Mesendoderm (in vitro differentiated cells): ENCODE measurements around the gene ANKRD33B.

ENCODE experiments used
- DNase-seq: peaks from one replicate; pipeline ENCODE4 v3.0.0; 2013
- H2AK5ac ChIP-seq: 2 replicates; pipeline ENCODE4 v1.6.1; 2013; ENCODE audit warnings: low read length, inconsistent platforms
- H2BK120ac ChIP-seq: 2 replicates; pipeline ENCODE4 v1.6.1; 2013; ENCODE audit warnings: low read depth, mild to moderate bottlenecking, low read length, moderate library complexity, mixed read lengths
- H2BK15ac ChIP-seq: replicated peaks from 2 replicates; pipeline ENCODE4 v1.6.1; 2013; ENCODE audit warnings: low read depth, mild to moderate bottlenecking, moderate library complexity
- H2BK5ac ChIP-seq: 2 replicates; pipeline ENCODE4 v1.6.1; 2013; ENCODE audit warnings: low read length, inconsistent platforms
- H3K18ac ChIP-seq: 2 replicates; pipeline ENCODE4 v1.6.1; 2013; ENCODE audit warnings: mild to moderate bottlenecking, low read length, mixed read lengths
- H3K23ac ChIP-seq: one replicate; pipeline ENCODE4 v1.6.1; 2013; ENCODE audit warnings: low read length
- H3K27ac ChIP-seq: 2 replicates; pipeline ENCODE4 v1.5.1; 2013; ENCODE audit warnings: low read depth, mild to moderate bottlenecking, inconsistent platforms, low read length, moderate library complexity
- H3K27me3 ChIP-seq: 2 replicates; pipeline ENCODE4 v1.6.1; 2013; ENCODE audit warnings: low read length, control low read depth, mild to moderate bottlenecking, inconsistent platforms; ENCODE audit not compliant: insufficient read depth, poor library complexity
- H3K36me3 ChIP-seq: 2 replicates; pipeline ENCODE4 v1.6.1; 2013; ENCODE audit warnings: low read length, inconsistent platforms; ENCODE audit not compliant: control insufficient read depth, insufficient read depth
- H3K4ac ChIP-seq: one replicate; pipeline ENCODE4 v1.6.1; 2013; ENCODE audit warnings: low read depth, mild to moderate bottlenecking, low read length, moderate library complexity
- H3K4me1 ChIP-seq: 2 replicates; pipeline ENCODE4 v1.6.1; 2013; ENCODE audit warnings: low read depth, low read length, inconsistent platforms; ENCODE audit not compliant: control insufficient read depth
- H3K4me2 ChIP-seq: 2 replicates; pipeline ENCODE4 v1.6.1; 2013; ENCODE audit warnings: low read length
- H3K4me3 ChIP-seq: 2 replicates; pipeline ENCODE4 v1.5.1; 2013; ENCODE audit warnings: mild to moderate bottlenecking, low read length
- H3K56ac ChIP-seq: one replicate; pipeline ENCODE4 v1.6.1; 2013; ENCODE audit warnings: low read length
- H3K79me1 ChIP-seq: 2 replicates; pipeline ENCODE4 v1.6.1; 2013; ENCODE audit warnings: low read length, inconsistent platforms
- H3K79me2 ChIP-seq: 2 replicates; pipeline ENCODE4 v1.6.1; 2013; ENCODE audit warnings: mild to moderate bottlenecking, low read length; ENCODE audit not compliant: control insufficient read depth, insufficient read depth
- H3K9ac ChIP-seq: 2 replicates; pipeline ENCODE4 v1.6.1; 2013; ENCODE audit warnings: low read length, inconsistent platforms
- H4K5ac ChIP-seq: one replicate; pipeline ENCODE4 v1.6.1; 2013; ENCODE audit warnings: low read length
- H4K8ac ChIP-seq: one replicate; pipeline ENCODE4 v1.6.1; 2013; ENCODE audit warnings: low read depth, mild to moderate bottlenecking, control low read depth, low read length, moderate library complexity
- WGBS: extraction: QIAGEN DNeasy Blood & Tissue Kit; methylation state at CpG from one replicate; pipeline ENCODE4 v1.1.7; 2013; ENCODE audit warnings: low lambda C conversion rate, missing lambda C conversion rate; ENCODE audit not compliant: insufficient coverage; ENCODE audit errors: extremely low coverage; 5-methylcytosine and 5-hydroxymethylcytosine counted together

ANKRD33B gene

DNA sequence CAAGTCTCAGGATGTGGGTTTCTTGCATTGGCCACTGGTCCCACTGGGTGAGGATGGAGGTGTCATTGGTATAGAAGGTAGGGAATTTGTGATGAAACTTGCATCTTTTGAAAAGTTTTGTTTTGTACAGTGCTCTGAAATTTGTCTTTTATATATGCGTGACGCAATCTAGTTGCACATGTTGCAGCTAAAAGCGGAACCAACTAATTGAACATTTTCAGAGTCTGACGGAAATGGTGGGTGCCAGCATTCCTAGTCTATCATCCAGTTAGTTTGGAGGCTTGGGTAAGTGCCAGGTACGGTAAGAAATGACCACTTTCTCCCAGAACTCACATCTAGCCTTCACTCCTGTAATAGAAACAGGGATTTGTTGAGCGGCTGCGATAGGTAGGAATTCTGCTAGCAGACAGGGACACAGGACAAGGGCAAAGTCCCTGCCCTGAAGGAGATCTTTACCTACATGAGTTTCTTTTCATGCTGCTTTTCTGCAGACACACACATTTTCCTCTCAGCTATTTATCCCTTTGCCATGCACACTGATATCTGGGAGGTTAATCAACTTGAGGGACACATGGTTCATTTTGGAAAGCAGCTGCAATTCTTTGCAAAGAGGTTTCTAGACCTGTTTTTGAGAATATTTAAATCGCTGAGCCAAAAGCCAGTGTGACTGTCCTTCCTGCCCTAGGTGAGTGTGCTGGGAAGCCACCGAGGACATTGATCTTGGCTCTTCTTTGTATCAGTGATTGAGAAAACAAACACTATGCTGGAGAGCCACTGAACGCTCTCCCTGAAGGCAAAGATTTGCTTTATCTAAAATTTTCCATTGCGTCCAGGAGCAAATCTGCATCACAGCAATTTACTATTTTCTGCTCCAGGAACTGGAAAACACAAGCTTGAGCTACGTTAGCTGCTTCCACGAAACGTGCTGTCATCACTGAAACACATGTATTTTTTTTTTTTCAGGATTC, 107.5 kb downstream of the ANKRD33B start:
- no peak overlapping the region for H3K9ac ChIP-seq
- H3K79me1 ChIP-seq = no peaks in the 10 kb centered on the region
- no peak overlapping the region for H3K4me2 ChIP-seq
- H2BK5ac ChIP-seq = no peak overlapping the region
- H3K4me3 ChIP-seq = no peak overlapping the region
- no peak overlapping the region for H3K18ac ChIP-seq
- H4K5ac ChIP-seq = no peak overlapping the region
- no peaks in the 10 kb centered on the region for H3K4me1 ChIP-seq
- no peak overlapping the region for H2AK5ac ChIP-seq
- DNase-seq = no peak
- H3K4ac ChIP-seq = no peak overlapping the region
- no peaks in the 10 kb centered on the region for H3K27me3 ChIP-seq
- no peaks in the 10 kb centered on the region for H3K79me2 ChIP-seq
- H3K27ac ChIP-seq = no peak overlapping the region
- no peak overlapping the region for H4K8ac ChIP-seq
- H3K23ac ChIP-seq = no peak overlapping the region
- H2BK120ac ChIP-seq = no peak overlapping the region
- no CpG with 5 or more reads among the region's 14 CpGs for WGBS
- H2BK15ac ChIP-seq = no peak overlapping the region
- H3K56ac ChIP-seq = no peak overlapping the region
- H3K36me3 ChIP-seq = no peaks in the 10 kb centered on the region

DNA sequence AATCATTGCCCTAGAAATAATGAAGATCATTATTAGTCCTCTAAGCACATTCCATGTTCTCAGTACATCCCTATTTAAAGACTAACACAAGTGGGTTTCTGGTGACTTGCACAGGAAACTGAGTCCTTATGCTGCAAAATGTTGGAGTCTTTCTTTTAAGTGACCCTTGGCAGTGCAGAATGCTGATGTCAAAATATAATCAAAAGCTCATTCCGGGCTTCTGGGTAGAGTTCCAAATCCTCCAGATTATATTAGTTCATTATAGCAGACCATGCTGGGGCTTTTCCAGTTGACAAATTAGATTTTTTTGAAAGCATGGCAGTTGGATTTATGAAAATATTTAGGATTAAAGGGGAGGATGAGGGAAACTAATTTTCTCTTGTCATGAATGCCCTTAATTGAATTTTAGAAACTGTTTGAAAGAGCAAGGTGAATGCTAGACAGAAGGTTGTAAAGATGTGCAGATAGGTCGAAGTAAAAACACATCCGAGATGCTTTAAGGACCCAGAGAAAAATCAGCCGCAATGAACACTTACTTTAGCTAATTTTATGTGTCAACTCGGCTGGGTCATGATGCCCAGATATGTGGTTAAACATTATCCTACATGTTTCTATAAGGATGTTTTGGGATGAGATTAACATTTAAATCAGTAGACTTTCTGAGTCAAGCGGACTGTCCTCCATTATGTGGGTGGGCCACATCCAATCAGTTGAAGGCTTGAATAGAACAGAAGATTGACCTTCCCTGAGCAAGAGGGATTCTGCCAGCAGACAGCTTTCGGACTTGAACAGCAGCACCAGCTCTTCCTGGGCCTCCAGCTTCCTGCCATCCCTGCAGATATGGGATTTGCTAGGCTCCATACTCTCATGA, 108.5 kb downstream of the ANKRD33B start:
- no CpG with 5 or more reads among the region's 7 CpGs for WGBS
- no peak overlapping the region for H4K5ac ChIP-seq

DNA sequence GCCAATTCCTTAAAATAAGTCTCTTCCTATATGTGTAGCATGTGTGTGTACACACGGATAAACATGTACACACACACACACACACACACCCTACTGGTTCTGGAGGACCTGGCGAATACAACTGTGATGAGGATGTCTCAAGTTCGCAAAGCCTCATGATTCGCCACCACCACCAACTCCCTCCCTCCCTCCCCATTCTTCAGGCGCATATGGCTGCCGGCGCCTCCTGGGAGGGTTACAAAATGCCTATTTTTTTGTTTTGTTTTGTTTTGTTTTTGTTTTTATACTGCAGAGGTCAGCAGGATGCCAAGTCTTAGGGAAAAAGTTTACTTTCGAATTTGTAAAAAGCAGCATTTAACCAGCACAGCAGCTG, 109.1 kb downstream of the ANKRD33B start:
- no peaks in the 10 kb centered on the region for H3K27me3 ChIP-seq
- H3K27ac ChIP-seq = no peak overlapping the region
- WGBS = no CpG with 5 or more reads among the region's 8 CpGs
- no peak overlapping the region for H3K4me3 ChIP-seq
- H2AK5ac ChIP-seq = no peak overlapping the region
- H4K8ac ChIP-seq = no peak overlapping the region
- no peak overlapping the region for H3K18ac ChIP-seq
- no peak overlapping the region for H2BK15ac ChIP-seq
- no peak overlapping the region for H4K5ac ChIP-seq
- H3K9ac ChIP-seq = no peak overlapping the region
- H3K4ac ChIP-seq = no peak overlapping the region
- no peak overlapping the region for H3K4me2 ChIP-seq
- H3K79me2 ChIP-seq = no peaks in the 10 kb centered on the region
- H3K79me1 ChIP-seq = no peaks in the 10 kb centered on the region
- no peaks in the 10 kb centered on the region for H3K4me1 ChIP-seq
- no peak overlapping the region for H2BK120ac ChIP-seq
- no peak overlapping the region for H3K23ac ChIP-seq
- DNase-seq = no peak
- H3K56ac ChIP-seq = no peak overlapping the region
- H3K36me3 ChIP-seq = peaks cover 2% of the 10 kb centered on the region
- H2BK5ac ChIP-seq = no peak overlapping the region

More for the DNA sequence above, 108.5 kb downstream of the ANKRD33B start:
- H3K27ac ChIP-seq = no peak overlapping the region
- no peak for DNase-seq
- H3K18ac ChIP-seq = no peak overlapping the region
- no peak overlapping the region for H3K4me3 ChIP-seq
- H3K4me2 ChIP-seq = no peak overlapping the region
- H3K9ac ChIP-seq = no peak overlapping the region
- no peaks in the 10 kb centered on the region for H3K79me2 ChIP-seq
- no peak overlapping the region for H2BK5ac ChIP-seq
- no peak overlapping the region for H2BK15ac ChIP-seq
- no peak overlapping the region for H2AK5ac ChIP-seq
- H2BK120ac ChIP-seq = no peak overlapping the region
- H3K27me3 ChIP-seq = no peaks in the 10 kb centered on the region
- no peak overlapping the region for H3K23ac ChIP-seq
- no peak overlapping the region for H3K4ac ChIP-seq
- H3K36me3 ChIP-seq = peaks cover 1% of the 10 kb centered on the region
- no peak overlapping the region for H3K56ac ChIP-seq
- H3K79me1 ChIP-seq = no peaks in the 10 kb centered on the region
- no peak overlapping the region for H4K8ac ChIP-seq
- no peaks in the 10 kb centered on the region for H3K4me1 ChIP-seq

DNA sequence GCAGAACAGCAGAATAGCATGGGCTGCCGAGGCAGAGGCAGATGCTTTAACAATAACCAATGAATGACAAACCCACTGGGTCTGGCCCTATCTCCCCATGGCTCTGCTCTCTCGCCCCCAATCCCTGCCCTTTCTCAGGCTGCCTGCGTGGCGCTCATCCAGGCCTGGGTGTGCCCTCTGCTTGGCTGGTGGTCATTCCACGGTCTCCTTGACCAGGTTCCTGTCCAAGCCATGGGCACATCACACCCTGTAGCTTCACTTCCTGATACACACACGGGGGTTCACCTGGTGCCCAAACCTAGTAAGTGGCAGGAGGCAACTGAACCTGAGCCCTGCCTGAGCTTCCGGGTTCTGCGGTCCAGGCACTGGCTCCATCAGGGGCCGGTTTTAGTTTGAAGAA, 109.5 kb downstream of the ANKRD33B start:
- Histone ChIP-seq H3K79me1 (no peaks in the 10 kb centered on the region), H3K23ac (no peak overlapping the region), H2BK5ac (no peak overlapping the region), H3K4me3 (no peak overlapping the region), H2BK15ac (no peak overlapping the region), H2BK120ac (no peak overlapping the region), H3K18ac (no peak overlapping the region), H3K79me2 (no peaks in the 10 kb centered on the region), H3K4ac (no peak overlapping the region), H3K36me3 (peaks cover 2% of the 10 kb centered on the region), H4K8ac (no peak overlapping the region), H3K4me2 (no peak overlapping the region), H2AK5ac (no peak overlapping the region), H3K56ac (no peak overlapping the region), H3K4me1 (no peaks in the 10 kb centered on the region), H3K9ac (no peak overlapping the region), H4K5ac (no peak overlapping the region), H3K27me3 (no peaks in the 10 kb centered on the region), H3K27ac (no peak overlapping the region)
- DNase-seq = no peak
- no CpG with 5 or more reads among the region's 9 CpGs for WGBS

DNA sequence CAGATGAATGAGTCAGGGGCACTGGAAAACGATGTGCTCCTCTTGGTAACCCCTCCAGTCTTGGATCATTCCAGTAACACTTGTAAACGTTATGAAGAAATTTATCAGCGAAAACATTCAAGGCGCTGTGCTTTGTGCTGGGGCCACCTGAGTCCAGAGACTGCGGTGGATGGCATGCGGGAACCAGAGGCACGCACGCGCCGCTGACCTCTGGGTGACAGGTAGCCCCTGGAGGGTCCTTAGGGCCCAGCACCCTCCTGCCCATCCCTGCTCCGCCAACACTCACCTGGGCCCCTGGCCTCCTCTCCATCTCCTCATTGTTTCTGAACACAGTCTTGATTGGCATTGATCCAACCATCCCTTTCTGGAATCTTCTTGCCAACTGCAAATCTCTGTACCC, 110.2 kb downstream of the ANKRD33B start:
- no peak overlapping the region for H2BK120ac ChIP-seq
- peaks cover 2% of the 10 kb centered on the region for H3K36me3 ChIP-seq
- no CpG with 5 or more reads among the region's 11 CpGs for WGBS

More for the DNA sequence above, 110.2 kb downstream of the ANKRD33B start:
- no peak overlapping the region for H3K56ac ChIP-seq
- no peak overlapping the region for H3K9ac ChIP-seq
- no peak overlapping the region for H3K18ac ChIP-seq
- H4K5ac ChIP-seq = no peak overlapping the region
- DNase-seq = no peak
- H2BK5ac ChIP-seq = no peak overlapping the region
- H3K79me1 ChIP-seq = no peaks in the 10 kb centered on the region
- no peak overlapping the region for H3K4me2 ChIP-seq
- H3K23ac ChIP-seq = no peak overlapping the region
- H2BK15ac ChIP-seq = no peak overlapping the region
- H3K27ac ChIP-seq = no peak overlapping the region
- H3K4ac ChIP-seq = no peak overlapping the region
- no peak overlapping the region for H4K8ac ChIP-seq
- H2AK5ac ChIP-seq = no peak overlapping the region
- no peak overlapping the region for H3K4me3 ChIP-seq
- no peaks in the 10 kb centered on the region for H3K79me2 ChIP-seq
- H3K27me3 ChIP-seq = no peaks in the 10 kb centered on the region
- H3K4me1 ChIP-seq = no peaks in the 10 kb centered on the region
